ENCODE measurements around the gene RABAC1. TPM values are rescaled to one million over a fixed set of nuclear protein-coding genes. Genes with fewer than 3 reads are reported as not detected.

Gene RABAC1
- total and polyA plus RNA-seq, 9 of the 15 experiments (the other 6 are each of a cell fraction or from before 2014, with no cell fraction given): 2.4 to 28.1 (median 9.3) TPM

DNA sequence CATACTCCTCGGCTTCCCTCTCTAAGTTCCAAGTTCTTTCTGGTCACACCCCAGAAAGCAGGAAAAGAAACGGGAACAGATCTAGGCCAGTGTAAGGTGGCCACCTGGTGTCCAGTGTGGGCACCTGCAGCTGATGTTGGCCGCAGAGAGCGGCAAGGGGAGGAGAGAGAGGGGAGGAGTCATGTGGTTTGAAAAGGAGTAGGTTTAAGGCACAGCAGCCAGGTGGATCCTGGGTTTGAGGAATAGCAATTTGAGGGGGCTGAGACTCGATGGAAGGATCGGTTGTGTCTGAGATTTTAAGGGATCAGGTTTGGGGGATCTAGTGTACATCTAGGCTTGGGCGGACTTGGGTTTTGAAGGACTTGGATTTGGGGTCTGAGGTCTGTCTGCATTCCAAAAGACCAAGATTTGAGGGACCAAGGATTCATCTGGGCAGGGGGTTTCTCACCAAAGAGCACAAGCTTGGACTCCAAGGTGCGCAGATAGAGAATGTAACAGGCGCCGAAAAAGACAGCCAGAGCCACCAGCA, 1.2 kb downstream of the RABAC1 start (continued):
- TF ChIP-seq ZNF79 (CRISPR knock-in tag; IDR thresholded peaks at IDR 0.05; ENCODE audit: low read depth): no peak
- no peak for TF ChIP-seq ZFP30 (CRISPR knock-in tag; IDR thresholded peaks at IDR 0.05; ENCODE audit: borderline replicate concordance)
- TF ChIP-seq, protein P1, sequence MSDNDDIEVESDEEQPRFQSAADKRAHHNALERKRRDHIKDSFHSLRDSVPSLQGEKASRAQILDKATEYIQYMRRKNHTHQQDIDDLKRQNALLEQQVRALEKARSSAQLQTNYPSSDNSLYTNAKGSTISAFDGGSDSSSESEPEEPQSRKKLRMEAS (CRISPR knock-in tag; IDR thresholded peaks at IDR 0.05): 0 out of 2 replicates have a peak, but pooled peaks have one; percentile 37
- TF ChIP-seq, protein P2, sequence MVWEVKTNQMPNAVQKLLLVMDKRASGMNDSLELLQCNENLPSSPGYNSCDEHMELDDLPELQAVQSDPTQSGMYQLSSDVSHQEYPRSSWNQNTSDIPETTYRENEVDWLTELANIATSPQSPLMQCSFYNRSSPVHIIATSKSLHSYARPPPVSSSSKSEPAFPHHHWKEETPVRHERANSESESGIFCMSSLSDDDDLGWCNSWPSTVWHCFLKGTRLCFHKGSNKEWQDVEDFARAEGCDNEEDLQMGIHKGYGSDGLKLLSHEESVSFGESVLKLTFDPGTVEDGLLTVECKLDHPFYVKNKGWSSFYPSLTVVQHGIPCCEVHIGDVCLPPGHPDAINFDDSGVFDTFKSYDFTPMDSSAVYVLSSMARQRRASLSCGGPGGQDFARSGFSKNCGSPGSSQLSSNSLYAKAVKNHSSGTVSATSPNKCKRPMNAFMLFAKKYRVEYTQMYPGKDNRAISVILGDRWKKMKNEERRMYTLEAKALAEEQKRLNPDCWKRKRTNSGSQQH (CRISPR knock-in tag; IDR thresholded peaks at IDR 0.05): no peak
- peak; percentile 80 to 88 for TF ChIP-seq RAD21 (CRISPR knock-in tag; conservative IDR thresholded peaks at IDR 0.05 in 1 of 2, IDR thresholded peaks at IDR 0.05 in 1 of 2)
- TF ChIP-seq, protein P3, sequence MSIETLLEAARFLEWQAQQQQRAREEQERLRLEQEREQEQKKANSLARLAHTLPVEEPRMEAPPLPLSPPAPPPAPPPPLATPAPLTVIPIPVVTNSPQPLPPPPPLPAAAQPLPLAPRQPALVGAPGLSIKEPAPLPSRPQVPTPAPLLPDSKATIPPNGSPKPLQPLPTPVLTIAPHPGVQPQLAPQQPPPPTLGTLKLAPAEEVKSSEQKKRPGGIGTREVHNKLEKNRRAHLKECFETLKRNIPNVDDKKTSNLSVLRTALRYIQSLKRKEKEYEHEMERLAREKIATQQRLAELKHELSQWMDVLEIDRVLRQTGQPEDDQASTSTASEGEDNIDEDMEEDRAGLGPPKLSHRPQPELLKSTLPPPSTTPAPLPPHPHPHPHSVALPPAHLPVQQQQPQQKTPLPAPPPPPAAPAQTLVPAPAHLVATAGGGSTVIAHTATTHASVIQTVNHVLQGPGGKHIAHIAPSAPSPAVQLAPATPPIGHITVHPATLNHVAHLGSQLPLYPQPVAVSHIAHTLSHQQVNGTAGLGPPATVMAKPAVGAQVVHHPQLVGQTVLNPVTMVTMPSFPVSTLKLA (conservative IDR thresholded peaks at IDR 0.05): peak in 1 of 2 experiments; percentile 46; a peak in 2 of 4 replicates
- no peak for TF ChIP-seq ESRRB (CRISPR knock-in tag; IDR thresholded peaks at IDR 0.05; ENCODE audit: borderline replicate concordance)
- TF ChIP-seq, protein P4, sequence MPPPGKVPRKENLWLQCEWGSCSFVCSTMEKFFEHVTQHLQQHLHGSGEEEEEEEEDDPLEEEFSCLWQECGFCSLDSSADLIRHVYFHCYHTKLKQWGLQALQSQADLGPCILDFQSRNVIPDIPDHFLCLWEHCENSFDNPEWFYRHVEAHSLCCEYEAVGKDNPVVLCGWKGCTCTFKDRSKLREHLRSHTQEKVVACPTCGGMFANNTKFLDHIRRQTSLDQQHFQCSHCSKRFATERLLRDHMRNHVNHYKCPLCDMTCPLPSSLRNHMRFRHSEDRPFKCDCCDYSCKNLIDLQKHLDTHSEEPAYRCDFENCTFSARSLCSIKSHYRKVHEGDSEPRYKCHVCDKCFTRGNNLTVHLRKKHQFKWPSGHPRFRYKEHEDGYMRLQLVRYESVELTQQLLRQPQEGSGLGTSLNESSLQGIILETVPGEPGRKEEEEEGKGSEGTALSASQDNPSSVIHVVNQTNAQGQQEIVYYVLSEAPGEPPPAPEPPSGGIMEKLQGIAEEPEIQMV (tag; conservative IDR thresholded peaks at IDR 0.05; ENCODE audit: low read depth): no peak
- no peak for TF ChIP-seq HNRNPH1 (optimal IDR thresholded peaks at IDR 0.05; ENCODE audit: low read depth, low read length)
- no peak for TF ChIP-seq ILK (tag; IDR thresholded peaks at IDR 0.05; ENCODE audit: borderline replicate concordance, low read depth)
- TF ChIP-seq DACH1 (IDR thresholded peaks at IDR 0.05; ENCODE audit: partially characterized antibody): peak; percentile 65
- no peak for TF ChIP-seq GABPB2 (CRISPR knock-in tag; conservative IDR thresholded peaks at IDR 0.05)
- 0 out of 4 replicates have a peak, but pooled peaks of 1 of the 2 experiments have one; percentile 18 for TF ChIP-seq TBL1XR1 (IDR thresholded peaks at IDR 0.05; ENCODE audit: low read length in 2 of 2)
- peak; percentile 78; the same call in 1 of the 2 replicates for TF ChIP-seq ARID2 (IDR thresholded peaks at IDR 0.05)
- TF ChIP-seq, protein P5, sequence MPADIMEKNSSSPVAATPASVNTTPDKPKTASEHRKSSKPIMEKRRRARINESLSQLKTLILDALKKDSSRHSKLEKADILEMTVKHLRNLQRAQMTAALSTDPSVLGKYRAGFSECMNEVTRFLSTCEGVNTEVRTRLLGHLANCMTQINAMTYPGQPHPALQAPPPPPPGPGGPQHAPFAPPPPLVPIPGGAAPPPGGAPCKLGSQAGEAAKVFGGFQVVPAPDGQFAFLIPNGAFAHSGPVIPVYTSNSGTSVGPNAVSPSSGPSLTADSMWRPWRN (IDR thresholded peaks at IDR 0.05; ENCODE audit: low read depth): no peak; the same call in 1 of the 2 replicates
- TF ChIP-seq ATF1 (CRISPR knock-in tag; IDR thresholded peaks at IDR 0.05): no peak
- TF ChIP-seq ATF1 (tag; IDR thresholded peaks at IDR 0.05): 0 out of 2 replicates have a peak, but pooled peaks have one; percentile 27
- TF ChIP-seq, protein P6, sequence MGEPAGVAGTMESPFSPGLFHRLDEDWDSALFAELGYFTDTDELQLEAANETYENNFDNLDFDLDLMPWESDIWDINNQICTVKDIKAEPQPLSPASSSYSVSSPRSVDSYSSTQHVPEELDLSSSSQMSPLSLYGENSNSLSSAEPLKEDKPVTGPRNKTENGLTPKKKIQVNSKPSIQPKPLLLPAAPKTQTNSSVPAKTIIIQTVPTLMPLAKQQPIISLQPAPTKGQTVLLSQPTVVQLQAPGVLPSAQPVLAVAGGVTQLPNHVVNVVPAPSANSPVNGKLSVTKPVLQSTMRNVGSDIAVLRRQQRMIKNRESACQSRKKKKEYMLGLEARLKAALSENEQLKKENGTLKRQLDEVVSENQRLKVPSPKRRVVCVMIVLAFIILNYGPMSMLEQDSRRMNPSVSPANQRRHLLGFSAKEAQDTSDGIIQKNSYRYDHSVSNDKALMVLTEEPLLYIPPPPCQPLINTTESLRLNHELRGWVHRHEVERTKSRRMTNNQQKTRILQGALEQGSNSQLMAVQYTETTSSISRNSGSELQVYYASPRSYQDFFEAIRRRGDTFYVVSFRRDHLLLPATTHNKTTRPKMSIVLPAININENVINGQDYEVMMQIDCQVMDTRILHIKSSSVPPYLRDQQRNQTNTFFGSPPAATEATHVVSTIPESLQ (CRISPR knock-in tag; IDR thresholded peaks at IDR 0.05): no peak
